ENCODE results near the gene MUC13.

The MUC13 gene

GRCh38 chr3:124942613-124943012 lies 8.1 kb upstream of the MUC13 start:
- DNase-seq (ENCODE audit: low read depth): no peak

- DNase-seq (ENCODE audit: low read depth): no peak
These were observed 7.2 kb upstream of the MUC13 start for GRCh38 chr3:124941771-124942170.

- no peak for DNase-seq (ENCODE audit: low read depth)
These were observed 5.1 kb upstream of the MUC13 start for GRCh38 chr3:124939661-124940060.

- DNase-seq (ENCODE audit: low read depth): no peak
These were observed 4.3 kb upstream of the MUC13 start for GRCh38 chr3:124938896-124939295.

- DNase-seq (ENCODE audit: low read depth): no peak
These were observed 2.5 kb upstream of the MUC13 start for GRCh38 chr3:124937049-124937448.

- no peak for DNase-seq (ENCODE audit: low read depth)
These were observed 1.4 kb upstream of the MUC13 start for GRCh38 chr3:124935794-124936542.

- DNase-seq (ENCODE audit: low read depth): no peak
These were observed 713 bp upstream of the MUC13 start for GRCh38 chr3:124935264-124935663.

GRCh38 chr3:124928333-124929202 lies 6.0 kb downstream of the MUC13 start:
- peak; percentile 20 for DNase-seq (ENCODE audit: low read depth)

GRCh38 chr3:124927574-124928045 lies 6.9 kb downstream of the MUC13 start:
- DNase-seq (ENCODE audit: low read depth): no peak

- DNase-seq (ENCODE audit: low read depth): no peak
These were observed 8.0 kb downstream of the MUC13 start for GRCh38 chr3:124926426-124927101.

- no peak for DNase-seq (ENCODE audit: low read depth)
These were observed 9.8 kb downstream of the MUC13 start for GRCh38 chr3:124924741-124925140.

GRCh38 chr3:124923833-124924232 lies 10.7 kb downstream of the MUC13 start:
- DNase-seq (ENCODE audit: low read depth): no peak

- no peak for DNase-seq (ENCODE audit: low read depth)
These were observed 13.8 kb downstream of the MUC13 start for GRCh38 chr3:124920718-124921117.

GRCh38 chr3:124919756-124920155 lies 14.8 kb downstream of the MUC13 start:
- no peak for DNase-seq (ENCODE audit: low read depth)

GRCh38 chr3:124918524-124918923 lies 16.0 kb downstream of the MUC13 start:
- no peak for DNase-seq (ENCODE audit: low read depth)

- DNase-seq (ENCODE audit: low read depth): no peak
These were observed 17.6 kb downstream of the MUC13 start for GRCh38 chr3:124916837-124917409.

GRCh38 chr3:124915254-124915653 lies 19.3 kb downstream of the MUC13 start:
- no peak for DNase-seq (ENCODE audit: low read depth)

- DNase-seq (ENCODE audit: low read depth): no peak
These were observed 26.6 kb downstream of the MUC13 start for GRCh38 chr3:124907957-124908356.

GRCh38 chr3:124904835-124905492 lies 29.6 kb downstream of the MUC13 start:
- DNase-seq (ENCODE audit: low read depth): no peak

- no peak for DNase-seq (ENCODE audit: low read depth)
These were observed 30.4 kb downstream of the MUC13 start for GRCh38 chr3:124903896-124904834.
